Transverse colon (tissue), 4 donors: Measurements from ENCODE around the gene SHMT2. TPM values are rescaled to one million over a fixed set of nuclear protein-coding genes. Genes with fewer than 3 reads are reported as not detected.

Experiments
- DNase-seq: peaks from one replicate; pipeline ENCODE4 v3.0.0-alpha.2; 2019
- H3K27ac ChIP-seq, 4 donors: fragments of 200-600 bp; sonication (generic); 2 replicates each; pipeline ENCODE4 v1.5.1; 2016 to 2018; ENCODE audit warnings: inconsistent platforms in 4 of 4
- H3K27me3 ChIP-seq: fragments of 200-600 bp; sonication (generic); 2 replicates; pipeline ENCODE4 v1.5.1; 2017; ENCODE audit warnings: inconsistent platforms
- H3K36me3 ChIP-seq, 4 donors: fragments of 200-600 bp; sonication (generic); 2 replicates each; pipeline ENCODE4 v1.5.1; 2017 to 2019; ENCODE audit warnings: inconsistent platforms in 4 of 4
- H3K4me1 ChIP-seq, 4 donors: fragments of 200-600 bp; sonication (generic); 2 replicates each; pipeline ENCODE4 v1.5.1; 2017 to 2020; ENCODE audit warnings: inconsistent platforms in 4 of 4
- H3K4me3 ChIP-seq, 4 donors: fragments of 200-600 bp; sonication (generic); 1 replicate in 1 of 4; 2 replicates in 3 of 4; pipeline versions ENCODE4 v1.5.1 to v1.6.1; 2017 to 2019; ENCODE audit warnings: inconsistent platforms in 4 of 4
- H3K9me3 ChIP-seq, 2 donors: fragments of 200-600 bp; sonication (generic); 2 replicates each; pipeline ENCODE4 v1.5.1; 2017 to 2019; ENCODE audit warnings: inconsistent platforms in 2 of 2
- CTCF ChIP-seq, 5 experiments: fragments of 200-600 bp in 3 of 5; fragments of 450-650 bp in 2 of 5; sonication (generic) in 3 of 5; IDR thresholded peaks; 1 replicate in 2 of 5; 2 replicates in 3 of 5; pipeline ENCODE4 v1.5.1; 2016 to 2017; ENCODE audit warnings: antibody characterized with exemption in 5 of 5, inconsistent platforms in 3 of 5, mild to moderate bottlenecking in 2 of 5, moderate library complexity in 1 of 5
- EP300 ChIP-seq: sonication (generic); formaldehyde crosslinking; IDR thresholded peaks from one replicate; pipeline ENCODE4 v1.6.1; 2017; ENCODE audit warnings: antibody characterized with exemption, low read depth
- POLR2A ChIP-seq: fragments of 450-650 bp; IDR thresholded peaks from one replicate; pipeline ENCODE4 v1.6.1; 2016; ENCODE audit warnings: antibody characterized with exemption, mild to moderate bottlenecking, moderate library complexity
- POLR2AphosphoS5 ChIP-seq, 3 donors: sonication (generic); formaldehyde crosslinking; IDR thresholded peaks; one replicate each; pipeline ENCODE4 v1.6.1; 2016; ENCODE audit warnings: antibody characterized with exemption in 3 of 3
- WGBS, 2 donors: methylation state at CpG; one replicate each; pipeline ENCODE4 v1.1.5; 2018; ENCODE audit warnings: low coverage in 1 of 2; 5-methylcytosine and 5-hydroxymethylcytosine counted together
- in situ Hi-C, 4 donors: fragments of 200-750 bp; cut with MboI; loops; one replicate each; pipeline versions ENCODE4 v1.15.0 to v1.15.1; 2017; ENCODE audit warnings: low sequenced_read_pairs in 3 of 4, low pct_ligation_motif_present in 1 of 4, low pct_unique_long_range_greater_than_20kb in 1 of 4
- intact Hi-C: fragments of 100-400 bp; cut with DNase I; formaldehyde crosslinking; loops from one replicate; pipeline ENCODE4 v1.15.1; 2023; ENCODE audit warnings: low total_unique reads
- total RNA-seq, 4 donors: library from RNA; depleted of rRNA; stranded (reverse); fragments of >200 nt; gene quantifications; one replicate each; pipeline ENCODE4 v1.1.0, GENCODE V29; 2016

SHMT2 gene
- total RNA-seq, 4 donors from 2014 or later = 29.2 to 104 (median 33.4) TPM

DNA sequence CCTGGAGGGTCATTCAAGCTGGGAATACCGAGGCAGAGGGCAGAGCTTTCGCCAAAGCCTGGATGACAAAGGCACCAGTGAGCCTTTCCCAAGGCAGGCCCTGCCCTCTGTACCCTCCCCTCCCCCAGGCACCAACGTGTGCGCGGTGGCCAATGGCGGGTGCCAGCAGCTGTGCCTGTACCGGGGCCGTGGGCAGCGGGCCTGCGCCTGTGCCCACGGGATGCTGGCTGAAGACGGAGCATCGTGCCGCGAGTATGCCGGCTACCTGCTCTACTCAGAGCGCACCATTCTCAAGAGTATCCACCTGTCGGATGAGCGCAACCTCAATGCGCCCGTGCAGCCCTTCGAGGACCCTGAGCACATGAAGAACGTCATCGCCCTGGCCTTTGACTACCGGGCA lies 44.1 kb upstream of the SHMT2 start:
- no peak for DNase-seq
- intact Hi-C loops = loop anchor here (10.0 kb wide), 1 partner anchor 181 kb away; the partner anchor contains the start of gene ZBTB39
- no peaks in the 10 kb centered on the region for H3K9me3 ChIP-seq
- H3K4me3 ChIP-seq = no peak overlapping the region
- no peaks in the 10 kb centered on the region for H3K4me1 ChIP-seq
- H3K36me3 ChIP-seq = peaks cover 0 to 24% (median 7%) of the 10 kb centered on the region in 4 donors
- in situ Hi-C loops = loop anchor here in 1 of 4 donors (25.0 kb wide), 1 partner anchor 423 kb away; the partner anchor contains the start of genes HSD17B6 and PRIM1
- no peaks in the 10 kb centered on the region for H3K27me3 ChIP-seq
- 60 to 93% methylated on average over 2 to 21 of the region's 25 CpGs for WGBS, 2 donors
- no peak for TF ChIP-seq POLR2AphosphoS5 (IDR thresholded peaks at IDR 0.05)
- TF ChIP-seq EP300 = no peak
- TF ChIP-seq CTCF (IDR thresholded peaks at IDR 0.05) = no peak
- no peak for TF ChIP-seq POLR2A
- H3K27ac ChIP-seq = no peak overlapping the region

GRCh38 chr12:57185906-57186508 lies 43.5 kb upstream of the SHMT2 start:
- Histone ChIP-seq H3K4me1 (no peaks in the 10 kb centered on the region), H3K36me3 (peaks cover 0 to 20% (median 7%) of the 10 kb centered on the region in 4 donors), H3K27me3 (no peaks in the 10 kb centered on the region), H3K9me3 (no peaks in the 10 kb centered on the region), H3K4me3 (no peak overlapping the region), H3K27ac (no peak overlapping the region)
- 87% methylated on average over 12 of the region's 12 CpGs; no CpG with 5 or more reads in 1 of the 2 donors for WGBS, 2 donors
- no peak for DNase-seq
- no peak for TF ChIP-seq EP300
- TF ChIP-seq POLR2AphosphoS5 (IDR thresholded peaks at IDR 0.05) = no peak
- intact Hi-C loops (loop anchor here (10.0 kb wide), 1 partner anchor 181 kb away; the partner anchor contains the start of gene ZBTB39), in situ Hi-C loops (loop anchor here in 1 of 4 donors (25.0 kb wide), 1 partner anchor 424 kb away; the partner anchor contains the start of genes HSD17B6 and PRIM1)

- no peaks in the 10 kb centered on the region for H3K4me1 ChIP-seq
- no peak for DNase-seq
- H3K27ac ChIP-seq = no peak overlapping the region
- intact Hi-C loops = loop anchor here (10.0 kb wide), 1 partner anchor 183 kb away; the partner anchor contains the start of gene ZBTB39
- WGBS, 2 donors = 72 to 73% methylated on average over 2 to 21 of the region's 21 CpGs
- TF ChIP-seq CTCF (IDR thresholded peaks at IDR 0.05) (no peak), POLR2AphosphoS5 (IDR thresholded peaks at IDR 0.05) (no peak), POLR2A (no peak), EP300 (no peak)
- no peak overlapping the region for H3K4me3 ChIP-seq
- in situ Hi-C loops = loop anchor here in 1 of 4 donors (25.0 kb wide), 1 partner anchor 425 kb away; the partner anchor contains the start of genes HSD17B6 and PRIM1
- no peaks in the 10 kb centered on the region for H3K27me3 ChIP-seq
- H3K36me3 ChIP-seq = peaks cover 0 to 20% (median 10%) of the 10 kb centered on the region in 4 donors
- H3K9me3 ChIP-seq = no peaks in the 10 kb centered on the region
These were observed 42.1 kb upstream of the SHMT2 start for GRCh38 chr12:57187222-57188089.

GRCh38 chr12:57188090-57188425 lies 41.5 kb upstream of the SHMT2 start:
- peaks cover 0 to 25% (median 12%) of the 10 kb centered on the region in 4 donors for H3K36me3 ChIP-seq
- WGBS, 2 donors = 80% methylated on average over 8 of the region's 8 CpGs; no CpG with 5 or more reads in 1 of the 2 donors
- TF ChIP-seq CTCF (IDR thresholded peaks at IDR 0.05) = no peak
- no peak for TF ChIP-seq EP300
- TF ChIP-seq POLR2A = no peak
- no peak for TF ChIP-seq POLR2AphosphoS5 (IDR thresholded peaks at IDR 0.05)

More at GRCh38 chr12:57188090-57188425, 41.5 kb upstream of the SHMT2 start:
- Histone ChIP-seq H3K9me3 (no peaks in the 10 kb centered on the region), H3K4me1 (no peaks in the 10 kb centered on the region), H3K4me3 (no peak overlapping the region), H3K27ac (no peak overlapping the region), H3K27me3 (no peaks in the 10 kb centered on the region)
- intact Hi-C loops (loop anchor here (10.0 kb wide), 1 partner anchor 183 kb away; the partner anchor contains the start of gene ZBTB39), in situ Hi-C loops (loop anchor here in 1 of 4 donors (25.0 kb wide), 1 partner anchor 426 kb away; the partner anchor contains the start of genes HSD17B6 and PRIM1)
- no peak for DNase-seq
